GM21526 (cell line): Measurements from ENCODE around the gene PARD3B.

Source experiments
- ATAC-seq: cut with Tn5 transposase; IDR thresholded peaks from one replicate; pipeline ENCODE4 v1.9.1; 2021; ENCODE audit warnings: moderate library complexity; ENCODE audit not compliant: unreplicated experiment, low FRiP score

The PARD3B gene

GRCh38 chr2:205040323-205040722, 495.0 kb downstream of the PARD3B start:
- ATAC-seq: no peak

- no peak for ATAC-seq
These were observed 496.3 kb downstream of the PARD3B start for GRCh38 chr2:205041472-205042130.

GRCh38 chr2:205043285-205043684, 498.0 kb downstream of the PARD3B start:
- ATAC-seq: no peak

GRCh38 chr2:205045706-205046105, 500.4 kb downstream of the PARD3B start:
- no peak for ATAC-seq

- no peak for ATAC-seq
These were observed 502.1 kb downstream of the PARD3B start for GRCh38 chr2:205047273-205047839.

- ATAC-seq: no peak
These were observed 506.1 kb downstream of the PARD3B start for GRCh38 chr2:205051417-205051816.

- no peak for ATAC-seq
These were observed 507.5 kb downstream of the PARD3B start for GRCh38 chr2:205052781-205053180.

- ATAC-seq: no peak
These were observed 508.6 kb downstream of the PARD3B start for GRCh38 chr2:205053827-205054410.

- no peak for ATAC-seq
These were observed 509.5 kb downstream of the PARD3B start for GRCh38 chr2:205054789-205055188.

GRCh38 chr2:205055251-205055650, 510.0 kb downstream of the PARD3B start:
- ATAC-seq: no peak

GRCh38 chr2:205056151-205056561, 510.9 kb downstream of the PARD3B start:
- ATAC-seq: no peak

- no peak for ATAC-seq
These were observed 513.1 kb downstream of the PARD3B start for GRCh38 chr2:205058409-205058808.

GRCh38 chr2:205060269-205060668, 515.0 kb downstream of the PARD3B start:
- no peak for ATAC-seq

GRCh38 chr2:205066081-205066480, 520.8 kb downstream of the PARD3B start:
- ATAC-seq: no peak

- ATAC-seq: no peak
These were observed 524.7 kb downstream of the PARD3B start for GRCh38 chr2:205069928-205070327.

GRCh38 chr2:205070889-205071288, 525.6 kb downstream of the PARD3B start:
- no peak for ATAC-seq

- ATAC-seq: no peak
These were observed 528.3 kb downstream of the PARD3B start for GRCh38 chr2:205073433-205074020.

GRCh38 chr2:205076405-205076804, 531.1 kb downstream of the PARD3B start:
- ATAC-seq: no peak

- no peak for ATAC-seq
These were observed 531.9 kb downstream of the PARD3B start for GRCh38 chr2:205077159-205077558.

GRCh38 chr2:205078762-205079161, 533.5 kb downstream of the PARD3B start:
- no peak for ATAC-seq

GRCh38 chr2:205079173-205079572, 533.9 kb downstream of the PARD3B start:
- no peak for ATAC-seq

- no peak for ATAC-seq
These were observed 541.4 kb downstream of the PARD3B start for GRCh38 chr2:205086662-205087061.
